ENCODE results near the gene SPTSSB. TPM values are rescaled to one million over a fixed set of nuclear protein-coding genes. Genes with fewer than 3 reads are reported as not detected.

SPTSSB gene
- total RNA-seq, 1 experiment from 2014 or later: not detected

DNA sequence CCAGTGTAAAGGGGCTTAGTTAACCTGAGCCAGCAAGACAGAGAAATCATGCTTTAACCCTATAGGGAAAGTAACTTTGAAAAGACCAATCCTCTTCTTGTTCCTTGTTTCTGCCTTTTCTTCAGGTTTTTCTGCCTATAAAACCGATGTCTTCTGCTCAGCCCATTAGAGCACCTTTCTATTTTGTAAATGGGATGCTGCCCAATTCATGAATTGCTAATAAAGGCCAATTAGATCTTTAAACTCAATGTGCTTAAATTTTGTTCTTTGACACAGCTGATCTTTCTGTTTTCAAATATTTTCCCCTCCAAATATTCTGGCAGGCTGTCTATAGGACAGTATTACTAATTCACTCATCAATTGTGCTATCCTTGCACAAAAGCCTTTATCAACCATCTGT lies 33.8 kb upstream of the SPTSSB start:
- no peaks in the 10 kb centered on the region for H3K9me3 ChIP-seq (replicated peaks)
- no peaks in the 10 kb centered on the region for H3K36me3 ChIP-seq
- H3K27me3 ChIP-seq (replicated peaks): no peaks in the 10 kb centered on the region
- H3K27ac ChIP-seq: no peak overlapping the region
- DNase-seq (ENCODE audit: low read depth in 1 of 2, low spot score in 2 of 2): no peak
- H3K4me1 ChIP-seq (replicated peaks): peaks cover 5% of the 10 kb centered on the region
- no peak overlapping the region for H3K4me3 ChIP-seq

- peaks cover 5% of the 10 kb centered on the region for H3K4me1 ChIP-seq (replicated peaks)
- no peaks in the 10 kb centered on the region for H3K27me3 ChIP-seq (replicated peaks)
- H3K27ac ChIP-seq: no peak overlapping the region
- no peaks in the 10 kb centered on the region for H3K9me3 ChIP-seq (replicated peaks)
- H3K36me3 ChIP-seq: no peaks in the 10 kb centered on the region
- H3K4me3 ChIP-seq: no peak overlapping the region
- no peak for DNase-seq (ENCODE audit: low read depth in 1 of 2, low spot score in 2 of 2)
Observed at GRCh38 chr3:161403251-161403650, 31.9 kb upstream of the SPTSSB start.

DNA sequence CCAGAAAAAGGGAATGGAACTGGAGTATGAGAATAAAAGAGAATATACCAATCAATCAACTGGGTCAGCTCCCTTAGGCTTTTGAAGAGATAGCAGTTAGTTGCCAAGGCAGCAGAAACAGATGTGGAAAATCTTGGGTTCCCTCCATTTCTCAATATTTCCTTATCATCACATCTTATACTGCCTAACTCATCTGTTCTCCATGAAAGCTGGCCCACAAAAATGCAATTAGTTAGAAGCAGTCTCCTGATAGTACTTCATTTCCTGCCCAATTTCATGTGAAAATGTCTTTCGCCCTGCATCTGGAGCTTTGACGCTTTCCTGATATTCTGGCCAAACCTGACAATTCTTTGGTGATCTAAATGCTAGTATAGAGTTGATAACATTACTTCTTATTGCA lies 30.1 kb upstream of the SPTSSB start:
- H3K9me3 ChIP-seq (replicated peaks): no peaks in the 10 kb centered on the region
- H3K27ac ChIP-seq: no peak overlapping the region
- DNase-seq (ENCODE audit: low read depth in 1 of 2, low spot score in 2 of 2): no peak
- H3K4me1 ChIP-seq (replicated peaks): peaks cover under 1% of the 10 kb centered on the region
- no peaks in the 10 kb centered on the region for H3K36me3 ChIP-seq
- H3K27me3 ChIP-seq (replicated peaks): no peaks in the 10 kb centered on the region
- no peak overlapping the region for H3K4me3 ChIP-seq

DNA sequence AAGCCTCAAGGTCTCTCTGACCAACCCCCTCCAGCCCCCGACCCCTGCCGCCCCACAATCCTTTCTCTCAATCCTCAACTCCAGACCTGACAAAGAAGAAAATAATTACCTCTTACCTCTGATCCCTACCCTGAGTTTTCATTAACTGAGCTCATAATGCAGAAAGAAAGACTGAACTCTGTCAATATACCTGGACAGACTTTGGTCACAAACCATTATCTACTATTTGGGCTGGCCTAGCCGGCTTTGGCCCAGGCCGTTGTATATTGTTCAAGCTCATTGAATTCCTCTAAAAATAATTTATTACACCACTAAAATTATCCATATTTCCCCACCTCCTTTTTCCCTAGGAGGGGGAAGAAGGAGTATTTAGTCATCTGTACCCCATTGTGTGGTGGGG lies 29.3 kb upstream of the SPTSSB start:
- H3K36me3 ChIP-seq: no peaks in the 10 kb centered on the region
- H3K4me1 ChIP-seq (replicated peaks): no peaks in the 10 kb centered on the region
- no peak overlapping the region for H3K4me3 ChIP-seq
- H3K9me3 ChIP-seq (replicated peaks): no peaks in the 10 kb centered on the region
- DNase-seq (ENCODE audit: low read depth in 1 of 2, low spot score in 2 of 2): no peak
- no peak overlapping the region for H3K27ac ChIP-seq
- H3K27me3 ChIP-seq (replicated peaks): no peaks in the 10 kb centered on the region

DNA sequence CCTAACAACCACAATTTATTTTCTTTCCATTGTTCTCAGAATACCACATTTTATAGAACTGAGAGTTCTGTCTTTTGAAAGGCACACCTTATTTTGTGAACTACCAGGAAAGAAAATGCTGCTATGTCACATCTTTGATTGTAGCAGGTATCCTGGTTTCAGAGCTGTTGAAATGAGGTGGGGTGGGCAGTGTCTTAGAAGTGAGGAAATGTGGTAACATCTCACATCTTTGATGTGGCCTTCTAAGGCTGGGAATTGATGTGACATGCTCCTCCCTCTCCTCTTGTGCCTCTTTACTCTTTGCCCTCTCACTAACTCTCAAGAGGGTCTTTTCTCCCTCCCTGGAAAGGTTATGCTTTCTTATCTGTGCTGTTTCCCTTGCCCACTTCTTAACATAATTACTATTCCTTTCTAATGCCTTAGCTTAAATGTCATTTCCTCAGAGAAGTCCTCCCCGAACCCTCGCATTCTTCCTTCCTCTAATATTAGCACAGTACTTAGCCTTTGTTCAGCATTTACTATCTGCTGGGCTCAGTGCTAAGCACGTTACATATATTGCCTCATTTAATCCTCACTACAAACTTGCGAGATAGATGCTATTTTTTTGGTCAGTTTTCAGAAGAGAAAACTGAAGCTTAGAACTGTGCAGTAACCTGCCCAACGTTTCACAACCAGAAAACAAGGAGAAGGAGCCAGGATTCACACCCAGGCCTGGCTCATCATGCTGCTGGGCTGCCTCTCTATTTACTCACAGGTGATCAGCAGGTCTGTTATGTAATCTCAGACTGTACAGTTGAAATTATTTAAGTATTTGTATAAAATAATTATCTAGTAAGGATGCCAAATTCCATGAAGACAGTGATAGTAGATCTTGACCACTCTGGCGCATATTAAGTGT lies 24.0 kb upstream of the SPTSSB start:
- Histone ChIP-seq H3K27me3 (replicated peaks) (0 out of 2 replicates have a peak, but pooled peaks cover 5% of the 10 kb centered on the region), H3K4me3 (no peak overlapping the region), H3K9me3 (replicated peaks) (no peaks in the 10 kb centered on the region), H3K27ac (no peak overlapping the region), H3K4me1 (replicated peaks) (no peaks in the 10 kb centered on the region), H3K36me3 (no peaks in the 10 kb centered on the region)
- DNase-seq (ENCODE audit: low read depth in 1 of 2, low spot score in 2 of 2): no peak

DNA sequence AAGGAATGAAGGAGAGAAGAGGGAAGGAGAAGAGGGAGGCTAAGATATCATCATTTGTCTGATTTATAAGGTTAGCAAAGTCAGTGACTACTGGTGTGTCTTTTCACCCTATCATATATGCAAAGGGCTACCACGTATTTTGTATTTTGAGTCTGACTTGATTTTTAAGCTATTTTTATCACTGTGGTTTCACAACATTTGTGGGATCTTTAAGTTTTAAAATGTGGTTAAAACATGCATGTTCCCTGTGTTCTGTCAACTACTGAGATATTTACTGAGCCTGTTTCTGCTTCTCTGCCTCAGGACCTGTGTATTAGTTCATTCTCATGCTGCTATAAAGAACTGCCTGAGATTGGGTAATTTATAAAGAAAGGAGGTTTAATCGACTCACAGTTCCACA lies 22.5 kb upstream of the SPTSSB start:
- H3K4me3 ChIP-seq: no peak overlapping the region
- no peaks in the 10 kb centered on the region for H3K36me3 ChIP-seq
- H3K27ac ChIP-seq: no peak overlapping the region
- H3K9me3 ChIP-seq (replicated peaks): no peaks in the 10 kb centered on the region
- 0 out of 2 replicates have a peak, but pooled peaks cover 5% of the 10 kb centered on the region for H3K27me3 ChIP-seq (replicated peaks)
- no peak for DNase-seq (ENCODE audit: low read depth in 1 of 2, low spot score in 2 of 2)
- H3K4me1 ChIP-seq (replicated peaks): no peaks in the 10 kb centered on the region

- no peak overlapping the region for H3K4me3 ChIP-seq
- DNase-seq (ENCODE audit: low read depth in 1 of 2, low spot score in 2 of 2): no peak
- no peaks in the 10 kb centered on the region for H3K9me3 ChIP-seq (replicated peaks)
- 0 out of 2 replicates have a peak, but pooled peaks cover 5% of the 10 kb centered on the region for H3K27me3 ChIP-seq (replicated peaks)
- no peak overlapping the region for H3K27ac ChIP-seq
- H3K4me1 ChIP-seq (replicated peaks): no peaks in the 10 kb centered on the region
- no peaks in the 10 kb centered on the region for H3K36me3 ChIP-seq
Observed at GRCh38 chr3:161393310-161393709, 22.0 kb upstream of the SPTSSB start.

GRCh38 chr3:161392853-161393252 lies 21.5 kb upstream of the SPTSSB start:
- H3K4me3 ChIP-seq: no peak overlapping the region
- no peaks in the 10 kb centered on the region for H3K9me3 ChIP-seq (replicated peaks)
- no peak for DNase-seq (ENCODE audit: low read depth in 1 of 2, low spot score in 2 of 2)
- no peak overlapping the region for H3K27ac ChIP-seq
- H3K4me1 ChIP-seq (replicated peaks): no peaks in the 10 kb centered on the region
- H3K27me3 ChIP-seq (replicated peaks): 0 out of 2 replicates have a peak, but pooled peaks cover 5% of the 10 kb centered on the region
- no peaks in the 10 kb centered on the region for H3K36me3 ChIP-seq

DNA sequence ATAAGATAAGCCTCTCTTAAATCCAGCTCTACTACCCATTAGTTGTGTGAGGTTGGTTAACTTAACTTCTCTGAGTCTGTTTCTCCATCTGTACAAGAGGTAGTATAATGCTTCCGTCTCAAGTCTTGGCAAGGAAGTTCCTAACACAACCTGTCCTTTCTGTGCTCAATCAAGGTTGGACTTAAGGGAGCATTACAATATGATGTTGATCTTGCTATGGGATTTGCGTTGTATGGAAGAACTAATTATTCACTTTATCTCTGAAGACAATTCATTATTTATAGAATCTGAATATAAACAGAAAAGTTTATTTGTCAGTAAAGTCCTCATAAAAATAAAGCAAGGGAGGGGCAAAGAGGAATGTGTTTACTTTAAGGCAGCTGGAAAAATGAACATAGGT lies 18.9 kb upstream of the SPTSSB start:
- no peaks in the 10 kb centered on the region for H3K4me1 ChIP-seq (replicated peaks)
- peaks cover 5% of the 10 kb centered on the region; the same call in 1 of the 2 replicates for H3K27me3 ChIP-seq (replicated peaks)
- no peak for DNase-seq (ENCODE audit: low read depth in 1 of 2, low spot score in 2 of 2)
- H3K4me3 ChIP-seq: no peak overlapping the region
- H3K36me3 ChIP-seq: no peaks in the 10 kb centered on the region
- no peaks in the 10 kb centered on the region for H3K9me3 ChIP-seq (replicated peaks)
- no peak overlapping the region for H3K27ac ChIP-seq

- Histone ChIP-seq H3K27me3 (replicated peaks) (peaks cover 5% of the 10 kb centered on the region; the same call in 1 of the 2 replicates), H3K27ac (no peak overlapping the region), H3K4me3 (no peak overlapping the region), H3K36me3 (no peaks in the 10 kb centered on the region), H3K9me3 (replicated peaks) (no peaks in the 10 kb centered on the region), H3K4me1 (replicated peaks) (no peaks in the 10 kb centered on the region)
- DNase-seq (ENCODE audit: low read depth in 1 of 2, low spot score in 2 of 2): no peak
Observed at GRCh38 chr3:161389445-161390035, 18.2 kb upstream of the SPTSSB start.

DNA sequence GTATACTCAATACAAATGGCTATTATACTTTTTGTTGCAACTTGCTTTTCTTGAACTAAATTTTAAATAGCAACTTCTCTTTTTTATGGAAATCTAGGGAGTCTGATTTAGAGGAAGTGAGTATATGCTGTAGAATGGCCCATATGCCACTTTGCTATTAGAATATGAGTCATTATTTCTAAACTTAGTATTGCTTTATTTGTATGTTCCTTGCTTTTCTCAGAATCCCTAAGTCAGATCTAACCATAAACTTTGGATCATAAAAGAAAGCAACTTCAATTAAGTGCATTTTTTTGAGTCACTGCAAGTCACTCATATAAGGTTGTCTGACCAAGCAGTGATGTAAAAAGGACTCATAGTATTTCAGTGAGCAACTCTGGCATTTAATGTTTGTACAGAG lies 17.5 kb upstream of the SPTSSB start:
- DNase-seq (ENCODE audit: low read depth in 1 of 2, low spot score in 2 of 2): no peak
- no peaks in the 10 kb centered on the region for H3K36me3 ChIP-seq

GRCh38 chr3:161386991-161387770 lies 15.9 kb upstream of the SPTSSB start:
- H3K4me3 ChIP-seq: no peak overlapping the region
- no peak overlapping the region for H3K27ac ChIP-seq
- peaks cover 8% of the 10 kb centered on the region; the same call in 1 of the 2 replicates for H3K27me3 ChIP-seq (replicated peaks)
- no peak for DNase-seq (ENCODE audit: low read depth in 1 of 2, low spot score in 2 of 2)
- no peaks in the 10 kb centered on the region for H3K36me3 ChIP-seq
- H3K4me1 ChIP-seq (replicated peaks): no peaks in the 10 kb centered on the region
- H3K9me3 ChIP-seq (replicated peaks): no peaks in the 10 kb centered on the region

More for the DNA sequence above, 17.5 kb upstream of the SPTSSB start:
- Histone ChIP-seq H3K27ac (no peak overlapping the region), H3K4me3 (no peak overlapping the region), H3K9me3 (replicated peaks) (no peaks in the 10 kb centered on the region), H3K27me3 (replicated peaks) (peaks cover 5% of the 10 kb centered on the region; the same call in 1 of the 2 replicates), H3K4me1 (replicated peaks) (no peaks in the 10 kb centered on the region)

DNA sequence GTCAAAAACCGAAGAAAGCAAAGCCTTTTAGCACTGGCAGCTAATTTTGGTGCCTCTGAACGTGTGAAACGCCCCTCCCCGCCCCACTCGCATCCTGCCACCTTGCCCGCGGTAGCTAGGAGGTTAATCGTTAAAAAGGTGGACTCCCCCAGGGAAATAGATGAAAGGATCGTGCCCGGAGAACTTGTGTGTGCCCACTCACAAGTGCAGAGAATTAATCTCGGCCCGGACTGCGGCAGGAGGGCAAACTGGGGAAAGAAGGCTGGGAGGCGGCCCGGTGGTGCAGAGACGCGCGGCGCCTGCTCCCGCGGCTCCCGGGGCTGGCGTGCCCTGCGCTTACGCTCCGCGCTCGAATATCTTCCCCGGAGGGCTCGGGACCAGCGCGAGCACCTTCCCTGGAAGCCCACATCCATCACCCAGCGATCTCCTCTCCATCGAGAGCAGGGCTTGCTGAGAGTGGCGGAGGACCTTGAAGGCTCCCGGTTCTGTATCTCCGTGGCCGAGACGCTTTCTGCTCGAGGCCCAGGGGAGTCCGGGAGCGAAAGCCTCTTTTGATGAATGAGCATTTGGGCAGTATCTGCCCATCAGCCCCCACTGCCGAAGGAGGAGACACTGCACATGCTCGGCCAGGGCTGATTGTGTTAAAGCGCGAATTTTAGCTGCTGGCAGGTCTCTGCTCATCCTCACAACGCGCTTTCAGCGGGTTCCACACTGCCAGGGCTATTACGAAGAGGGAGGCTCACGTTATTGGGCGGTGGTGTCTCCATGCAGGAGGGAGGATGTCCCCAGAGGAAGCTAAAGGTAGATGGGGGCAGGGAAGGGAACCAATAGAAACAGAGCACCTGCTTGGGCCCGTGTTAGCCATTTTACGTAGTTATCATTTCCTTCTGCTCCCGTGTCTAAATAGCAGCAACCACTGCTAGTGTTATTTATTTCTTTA lies 1.3 kb upstream of the SPTSSB start:
- H3K27me3 ChIP-seq (replicated peaks): peaks cover 47% of the 10 kb centered on the region
- H3K4me1 ChIP-seq (replicated peaks): peaks cover 18% of the 10 kb centered on the region
- H3K36me3 ChIP-seq: no peaks in the 10 kb centered on the region
- no peak overlapping the region for H3K27ac ChIP-seq
- peak overlapping the region; percentile 34 for H3K4me3 ChIP-seq
- DNase-seq (ENCODE audit: low read depth in 1 of 2, low spot score in 2 of 2): peak; percentile 17 to 31
- no peaks in the 10 kb centered on the region for H3K9me3 ChIP-seq (replicated peaks)

Measured in SJSA1 (cell line).